ENCODE data around the gene AFMID.

DNA sequence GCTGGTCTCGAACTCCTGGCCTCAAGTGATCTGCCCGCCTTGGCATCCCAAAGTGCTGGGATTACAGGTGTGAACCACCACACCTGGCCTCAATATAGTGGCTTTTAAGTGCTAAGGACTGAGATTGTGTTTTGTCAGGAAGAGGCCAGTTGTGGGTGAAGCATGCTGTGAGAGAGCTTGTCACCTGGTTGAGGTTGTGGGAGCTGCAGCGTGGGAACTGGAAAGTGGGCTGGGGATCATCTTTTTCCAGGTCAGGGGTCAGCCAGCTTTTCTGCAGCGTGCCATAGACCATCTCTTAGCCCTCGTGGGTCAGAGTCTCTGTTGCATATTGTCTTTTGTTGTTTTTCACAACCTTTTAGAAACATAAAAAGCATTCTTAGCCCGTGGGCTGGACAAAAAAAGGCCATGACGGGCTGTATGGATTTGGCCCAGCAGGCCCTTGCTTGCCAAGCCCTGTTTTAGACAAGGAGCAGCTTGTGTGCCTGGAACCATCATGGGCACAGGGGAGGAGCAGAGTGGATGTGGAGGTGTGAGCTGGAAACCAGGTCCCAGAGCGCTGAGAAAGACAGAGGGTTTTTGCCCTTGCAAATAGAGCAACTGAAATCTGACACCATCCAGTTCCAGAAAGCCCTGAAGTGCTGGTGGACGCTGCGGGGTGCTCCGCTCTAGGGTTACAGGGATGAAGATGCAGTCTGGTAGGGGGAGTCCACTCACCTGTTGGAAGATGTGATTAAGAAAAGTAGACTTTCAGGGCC, 32.4 kb downstream of the AFMID start:
- no peak for TF ChIP-seq POLR2AphosphoS5 (IDR thresholded peaks at IDR 0.05)
- TF ChIP-seq POLR2A (IDR thresholded peaks at IDR 0.05) = no peak
- TF ChIP-seq EP300 (IDR thresholded peaks at IDR 0.05) = no peak

Measured in upper lobe of left lung (tissue), 4 donors.